H1 (cell line): ENCODE measurements around the gene DNASE1L1. TPM values are rescaled to one million over a fixed set of nuclear protein-coding genes. Genes with fewer than 3 reads are reported as not detected.
A peak's percentile ranks its signal among the peaks of the same experiment; 100 is the strongest.

Experiments used
- CTCF ChIA-PET: fragments of 300-600 bp; sonication (Branson Sonifier 250); formaldehyde crosslinking; loops from one replicate; lab custom pipeline; 2021; ENCODE audit not compliant: partially characterized antibody; lab: Charles Lee
- POLR2A ChIA-PET: fragments of 300-600 bp; sonication (Branson Sonifier 250); formaldehyde crosslinking; loops from one replicate; lab custom pipeline; 2021; ENCODE audit warnings: inconsistent platforms; ENCODE audit not compliant: partially characterized antibody; lab: Charles Lee
- DNase-seq, 2 experiments: peaks; one replicate each; pipeline versions ENCODE4 v3.0.0 to v3.0.0-alpha.2; 2010 to 2022; ENCODE audit warnings: low spot score in 2 of 2, low read depth in 1 of 2, mixed read lengths in 1 of 2
- FAIRE-seq: peaks from 2 replicates; lab custom pipeline; 2011; peaks lifted over from hg19 to GRCh38; lab: Jason Lieb, UNC
- H2AFZ ChIP-seq: 2 replicates; pipeline ENCODE4 v1.8.1; 2012; ENCODE audit warnings: low read length, inconsistent platforms
- H2AK5ac ChIP-seq: 2 replicates; pipeline ENCODE4 v1.6.1; 2013; ENCODE audit warnings: low read depth, low read length
- H2BK120ac ChIP-seq: replicated peaks from 2 replicates; pipeline ENCODE3; 2013; ENCODE audit warnings: low read depth, low read length, inconsistent platforms
- H2BK12ac ChIP-seq: 2 replicates; pipeline ENCODE4 v1.6.1; 2013; ENCODE audit warnings: low read depth, low read length
- H2BK15ac ChIP-seq: 2 replicates; pipeline ENCODE4 v1.6.1; 2013; ENCODE audit warnings: low read length
- H2BK20ac ChIP-seq: 2 replicates; pipeline ENCODE4 v1.6.1; 2013; ENCODE audit warnings: low read length
- H2BK5ac ChIP-seq: 2 replicates; pipeline ENCODE4 v1.6.1; 2013; ENCODE audit warnings: low read depth, low read length
- H3K14ac ChIP-seq: 2 replicates; pipeline ENCODE4 v1.6.1; 2013; ENCODE audit warnings: inconsistent platforms; ENCODE audit not compliant: insufficient read length
- H3K18ac ChIP-seq: 2 replicates; pipeline ENCODE4 v1.6.1; 2013; ENCODE audit warnings: low read length; ENCODE audit errors: extremely low read depth
- H3K23ac ChIP-seq: 2 replicates; pipeline ENCODE4 v1.6.1; 2013; ENCODE audit warnings: inconsistent platforms; ENCODE audit not compliant: insufficient read length
- H3K23me2 ChIP-seq: 2 replicates; pipeline ENCODE4 v1.6.1; 2013; ENCODE audit warnings: low read depth, low read length
- H3K27ac ChIP-seq: 2 replicates; pipeline ENCODE4 v1.6.1; 2011; ENCODE audit warnings: low read depth, low read length, inconsistent platforms
- H3K27me3 ChIP-seq, 4 experiments: replicated peaks in 1 of 4; 1 replicate in 1 of 4; 2 replicates in 3 of 4; pipeline versions ENCODE4 v1.6.1 to v1.8.1; 2011 to 2013; ENCODE audit warnings: low read length in 3 of 4, mild to moderate bottlenecking in 3 of 4, inconsistent platforms in 2 of 4, mixed read lengths in 2 of 4, moderate library complexity in 1 of 4; ENCODE audit not compliant: control insufficient read depth in 3 of 4, insufficient read depth in 3 of 4; ENCODE audit errors: extremely low read depth in 1 of 4
- H3K36me3 ChIP-seq, 4 experiments: 2 replicates each; pipeline versions ENCODE4 v1.6.1 to v1.8.1; 2011 to 2013; ENCODE audit warnings: mild to moderate bottlenecking in 4 of 4, low read length in 3 of 4, moderate library complexity in 2 of 4, control low read depth in 1 of 4, inconsistent platforms in 1 of 4; ENCODE audit not compliant: insufficient read depth in 4 of 4, control insufficient read depth in 2 of 4
- H3K4ac ChIP-seq: replicated peaks from 2 replicates; pipeline ENCODE3; 2013; ENCODE audit warnings: low read length, low read depth, mixed read lengths, inconsistent platforms; ENCODE audit not compliant: insufficient read length
- H3K4me1 ChIP-seq, 4 experiments: replicated peaks in 1 of 4; 1 replicate in 1 of 4; 2 replicates in 3 of 4; pipeline versions ENCODE4 v1.6.1 to v1.8.1; 2011 to 2013; ENCODE audit warnings: low read length in 3 of 4, inconsistent platforms in 2 of 4, mixed read lengths in 1 of 4; ENCODE audit not compliant: insufficient read depth in 4 of 4, control insufficient read depth in 3 of 4
- H3K4me2 ChIP-seq, 2 experiments: 2 replicates each; pipeline versions ENCODE4 v1.6.1 to v1.8.1; 2011 to 2013; ENCODE audit warnings: low read depth in 2 of 2, low read length in 2 of 2, control low read depth in 1 of 2, inconsistent platforms in 1 of 2, mild to moderate bottlenecking in 1 of 2; ENCODE audit not compliant: insufficient read depth in 1 of 2
- H3K4me3 ChIP-seq, 4 experiments: fragments of 200-600, 300-600 bp in 1 of 4; sonication (generic), shearing (Covaris generic), sonication (Bioruptor Twin) in 1 of 4; 2 replicates each; pipeline versions ENCODE4 v1.5.1 to v1.8.1; 2011 to 2016; ENCODE audit warnings: low read length in 4 of 4, low read depth in 3 of 4, control low read depth in 2 of 4, inconsistent platforms in 2 of 4, mild to moderate bottlenecking in 2 of 4, mixed read lengths in 1 of 4, moderate library complexity in 1 of 4; ENCODE audit not compliant: insufficient read depth in 2 of 4; ENCODE audit errors: extremely low read depth in 1 of 4
- H3K56ac ChIP-seq: replicated peaks from 2 replicates; pipeline ENCODE3; 2013; ENCODE audit warnings: low read depth, mild to moderate bottlenecking, mixed read lengths, low read length, inconsistent platforms; ENCODE audit not compliant: insufficient read length
- H3K79me1 ChIP-seq: 2 replicates; pipeline ENCODE4 v1.6.1; 2013; ENCODE audit warnings: low read depth, low read length, control low read depth
- H3K79me2 ChIP-seq, 2 experiments: 2 replicates each; pipeline versions ENCODE4 v1.6.1 to v1.8.1; 2012 to 2013; ENCODE audit warnings: low read length in 2 of 2, mild to moderate bottlenecking in 2 of 2, inconsistent platforms in 1 of 2; ENCODE audit not compliant: insufficient read depth in 2 of 2, control insufficient read depth in 1 of 2
- H3K9ac ChIP-seq, 4 experiments: replicated peaks in 1 of 4; 1 replicate in 1 of 4; 2 replicates in 3 of 4; pipeline versions ENCODE4 v1.6.1 to v1.8.1; 2011 to 2013; ENCODE audit warnings: low read depth in 3 of 4, low read length in 3 of 4, control low read depth in 2 of 4, mild to moderate bottlenecking in 2 of 4, moderate library complexity in 2 of 4, inconsistent platforms in 1 of 4; ENCODE audit errors: extremely low read depth in 1 of 4
- H3K9me3 ChIP-seq, 2 experiments: 2 replicates each; pipeline versions ENCODE4 v1.6.1 to v1.8.1; 2012 to 2013; ENCODE audit warnings: mild to moderate bottlenecking in 2 of 2, moderate library complexity in 2 of 2, control low read depth in 1 of 2, inconsistent platforms in 1 of 2, low read depth in 1 of 2, low read length in 1 of 2, mixed read lengths in 1 of 2; ENCODE audit not compliant: insufficient read depth in 2 of 2
- H4K20me1 ChIP-seq, 2 experiments: replicated peaks in 1 of 2; 2 replicates each; pipeline versions ENCODE3 to v1.8.1; 2011 to 2013; ENCODE audit warnings: inconsistent platforms in 2 of 2, low read length in 2 of 2, mild to moderate bottlenecking in 1 of 2; ENCODE audit not compliant: insufficient read depth in 2 of 2, control insufficient read depth in 1 of 2
- H4K5ac ChIP-seq: 2 replicates; pipeline ENCODE4 v1.6.1; 2013; ENCODE audit warnings: low read length, low read depth, mixed read lengths, inconsistent platforms; ENCODE audit not compliant: insufficient read length
- H4K8ac ChIP-seq: 2 replicates; pipeline ENCODE4 v1.8.0; 2013; ENCODE audit warnings: mild to moderate bottlenecking, moderate library complexity, low read length, inconsistent platforms; ENCODE audit not compliant: insufficient read depth; ENCODE audit errors: extremely low read depth
- H4K91ac ChIP-seq: replicated peaks from 2 replicates; pipeline ENCODE3; 2013; ENCODE audit warnings: low read length, mixed read lengths, inconsistent platforms; ENCODE audit not compliant: insufficient read length
- BRCA1 ChIP-seq: IDR thresholded peaks from 2 replicates; pipeline ENCODE4 v1.6.1; 2012; ENCODE audit warnings: low read depth, low read length, improper control_type of control experiment
- E2F6 ChIP-seq: IDR thresholded peaks from 2 replicates; pipeline ENCODE4 v1.6.1; 2012; ENCODE audit warnings: inconsistent platforms
- MAX ChIP-seq: IDR thresholded peaks from 2 replicates; pipeline ENCODE4 v1.6.1; 2012; ENCODE audit warnings: inconsistent platforms
- POU5F1 ChIP-seq: IDR thresholded peaks from 2 replicates; pipeline ENCODE4 v1.6.1; 2011; ENCODE audit warnings: low read depth, mild to moderate bottlenecking, low read length, moderate library complexity
- TAF1 ChIP-seq: IDR thresholded peaks from 2 replicates; pipeline ENCODE4 v1.6.1; 2011; ENCODE audit warnings: mild to moderate bottlenecking, low read depth, low read length
- USF2 ChIP-seq: IDR thresholded peaks from 2 replicates; pipeline ENCODE4 v1.6.1; 2011; ENCODE audit warnings: low read length, improper control_type of control experiment
- whole genome bisulfite sequencing, 2 experiments: shearing (Covaris generic) in 1 of 2; methylation state at CpG; one replicate each; pipeline versions ENCODE4 v1.1.6 to v1.1.7; 2013 to 2015; ENCODE audit warnings: low lambda C conversion rate in 2 of 2, mixed read lengths in 2 of 2, inconsistent platforms in 1 of 2, low coverage in 1 of 2, missing lambda C conversion rate in 1 of 2; ENCODE audit not compliant: insufficient replicate concordance in 2 of 2, insufficient coverage in 1 of 2, insufficient read length in 1 of 2; ENCODE audit errors: extremely low coverage in 1 of 2, missing lambda C conversion rate in 1 of 2; 5-methylcytosine and 5-hydroxymethylcytosine counted together
- polyA plus RNA-seq, 7 experiments: library from polyadenylated mRNA; depleted of rRNA in 3 of 7; stranded (reverse) in 5 of 7; unstranded in 2 of 7; fragments of >200 nt in 5 of 7; fragments of 200-250 nt in 2 of 7; gene quantifications; 1 replicate in 5 of 7; 2 replicates in 1 of 7; 4 replicates in 1 of 7; pipeline versions ENCODE4 v1.2.1 to v1.2.3, GENCODE V29; 2011 to 2013; ENCODE audit warnings: missing spikeins in 2 of 7, mixed read lengths in 2 of 7
- total RNA-seq: library from RNA; stranded (reverse); fragmentation: NEBNext Ultra II Directional; extraction: Animal tissue kit (Norgen Biotek cat#: 25700); gene quantifications from 2 replicates; pipeline ENCODE4 v1.2.1, GENCODE V29; 2021

The DNASE1L1 gene
- total and polyA plus RNA-seq, 2 of the 8 experiments (the other 6 are each of a cell fraction or from before 2014, with no cell fraction given): 8.7 to 30.0 TPM

- H2BK12ac ChIP-seq: no peak overlapping the region
- DNase-seq: peak in 1 of 2 experiments; percentile 78
Measured at GRCh38 chrX:154411981-154412340, 2.9 kb upstream of the DNASE1L1 start.

More at GRCh38 chrX:154411981-154412340, 2.9 kb upstream of the DNASE1L1 start:
- Histone ChIP-seq H3K18ac (no peak overlapping the region), H3K23ac (no peak overlapping the region), H3K4me1 (peaks cover 2 to 11% (median 3%) of the 10 kb centered on the region in 4 experiments; a peak in 4 of 7 replicates), H2BK15ac (no peak overlapping the region), H2BK120ac (no peak overlapping the region), H2BK20ac (no peak overlapping the region), H3K4me3 (peak overlapping the region; percentile 47 to 69 (median 62)), H4K5ac (no peak overlapping the region), H3K4me2 (peak overlapping the region; percentile 44 to 65), H3K9ac (peak overlapping the region in 2 of 4 experiments; percentile 13 to 23; a peak in 3 of 7 replicates), H3K4ac (peak overlapping the region; percentile 32), H3K56ac (no peak overlapping the region), H3K27ac (peak overlapping the region; percentile 1; the same call in 1 of the 2 replicates), H4K8ac (no peak overlapping the region; the same call in 1 of the 2 replicates), H3K14ac (no peak overlapping the region), H3K79me1 (no peaks in the 10 kb centered on the region), H4K91ac (no peak overlapping the region), H3K79me2 (no peaks in the 10 kb centered on the region), H3K9me3 (no peaks in the 10 kb centered on the region), H2BK5ac (no peak overlapping the region), H2AFZ (0 out of 2 replicates have a peak overlapping the region, but pooled peaks have one; percentile 62), H3K36me3 (peaks cover 0 to 5% (median 0%) of the 10 kb centered on the region in 4 experiments; a peak in 1 of 8 replicates), H3K27me3 (no peaks in the 10 kb centered on the region), H4K20me1 (no peaks in the 10 kb centered on the region), H2AK5ac (no peak overlapping the region), H3K23me2 (no peaks in the 10 kb centered on the region)
- TF ChIP-seq E2F6: 0 out of 2 replicates have a peak, but pooled peaks have one; percentile 11
- TF ChIP-seq MAX: 0 out of 2 replicates have a peak, but pooled peaks have one; percentile 35
- 0 out of 2 replicates have a peak, but pooled peaks have one; percentile 11 for TF ChIP-seq USF2
- TF ChIP-seq BRCA1: no peak
- 0 out of 2 replicates have a peak, but pooled peaks have one; percentile 37 for TF ChIP-seq TAF1
- no peak for TF ChIP-seq POU5F1
- 12% methylated on average over 5 of the region's 29 CpGs; no CpG with 5 or more reads in 1 of the 2 experiments for WGBS, 2 experiments
- ChIA-PET CTCF (interaction anchor here (1.1 kb wide), 1 partner anchor 29 kb away, joined by 4 read pairs; no protein-coding TSS in a partner anchor), POLR2A (interaction anchor here (0.7 to 6.4 kb wide), 5 partner anchors 9 to 46 kb away, joined by 3 to 124 read pairs (median 4); partner anchors contain the start of gene RPL10)
- no peak for FAIRE-seq
